Progenitor cell of endocrine pancreas (in vitro differentiated cells): ENCODE results near the gene BMPER. TPM values are rescaled to one million over a fixed set of nuclear protein-coding genes. Genes with fewer than 3 reads are reported as not detected.

Source experiments
- DNase-seq: peaks from one replicate; pipeline ENCODE4 v3.0.0; 2021; ENCODE audit warnings: low spot score; ENCODE audit not compliant: unreplicated experiment
- H3K27ac Mint-ChIP-seq: 2 replicates; pipeline ENCODE4 v1.8.0; 2021; ENCODE audit warnings: mild to moderate bottlenecking, moderate library complexity, mixed read lengths
- H3K27me3 Mint-ChIP-seq: 2 replicates; pipeline ENCODE4 v1.8.0; 2021; ENCODE audit warnings: mixed read lengths
- H3K36me3 Mint-ChIP-seq: 2 replicates; pipeline ENCODE4 v1.8.0; 2022; ENCODE audit warnings: mixed read lengths; ENCODE audit not compliant: insufficient read depth
- H3K4me1 Mint-ChIP-seq: 2 replicates; pipeline ENCODE4 v1.8.0; 2021; ENCODE audit warnings: low read depth, mixed read lengths
- H3K4me3 Mint-ChIP-seq: 2 replicates; pipeline ENCODE4 v1.8.0; 2021; ENCODE audit warnings: low read depth, mild to moderate bottlenecking, moderate library complexity, mixed read lengths
- H3K9me3 Mint-ChIP-seq: 2 replicates; pipeline ENCODE4 v1.8.0; 2021; ENCODE audit warnings: low read depth, mixed read lengths
- total RNA-seq: library from RNA; stranded (reverse); gene quantifications from 2 replicates; pipeline ENCODE4 v1.2.1, GENCODE V29; 2021
- TF ChIP-seq, protein P1 (sequence below): fragments of 200-600 bp; sonication (generic); IDR thresholded peaks from one replicate; pipeline ENCODE4 v1.5.0; 2021; ENCODE audit warnings: antibody characterized with exemption, mild to moderate bottlenecking; ENCODE audit not compliant: unreplicated experiment

BMPER gene
- total RNA-seq, 1 donor from 2014 or later = 0.36 TPM

DNA sequence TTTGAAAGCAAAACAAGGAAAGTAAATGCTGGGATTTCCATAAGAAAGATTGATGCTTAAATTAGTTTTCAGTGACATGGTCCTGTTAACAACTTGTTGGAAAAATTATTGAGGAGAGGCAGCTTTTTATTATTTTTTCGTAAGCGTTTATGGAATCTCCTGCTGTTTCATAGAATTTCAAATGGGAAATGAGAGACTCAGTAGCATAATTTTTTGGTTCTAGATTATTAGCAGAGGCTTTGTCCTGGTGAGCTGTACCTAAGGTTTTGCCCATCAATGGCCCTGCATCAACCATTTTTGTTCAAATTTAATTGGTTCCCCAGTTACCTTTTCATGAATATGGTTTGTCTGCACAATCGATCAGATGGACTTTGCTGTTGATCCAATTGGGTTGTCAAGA lies 205.7 kb downstream of the BMPER start:
- Mint-ChIP-seq H3K9me3 (peaks cover 3% of the 10 kb centered on the region), H3K27ac (no peak overlapping the region), H3K4me3 (no peak overlapping the region), H3K4me1 (peaks cover 4% of the 10 kb centered on the region), H3K27me3 (no peaks in the 10 kb centered on the region), H3K36me3 (no peaks in the 10 kb centered on the region)
- TF ChIP-seq, protein P1, sequence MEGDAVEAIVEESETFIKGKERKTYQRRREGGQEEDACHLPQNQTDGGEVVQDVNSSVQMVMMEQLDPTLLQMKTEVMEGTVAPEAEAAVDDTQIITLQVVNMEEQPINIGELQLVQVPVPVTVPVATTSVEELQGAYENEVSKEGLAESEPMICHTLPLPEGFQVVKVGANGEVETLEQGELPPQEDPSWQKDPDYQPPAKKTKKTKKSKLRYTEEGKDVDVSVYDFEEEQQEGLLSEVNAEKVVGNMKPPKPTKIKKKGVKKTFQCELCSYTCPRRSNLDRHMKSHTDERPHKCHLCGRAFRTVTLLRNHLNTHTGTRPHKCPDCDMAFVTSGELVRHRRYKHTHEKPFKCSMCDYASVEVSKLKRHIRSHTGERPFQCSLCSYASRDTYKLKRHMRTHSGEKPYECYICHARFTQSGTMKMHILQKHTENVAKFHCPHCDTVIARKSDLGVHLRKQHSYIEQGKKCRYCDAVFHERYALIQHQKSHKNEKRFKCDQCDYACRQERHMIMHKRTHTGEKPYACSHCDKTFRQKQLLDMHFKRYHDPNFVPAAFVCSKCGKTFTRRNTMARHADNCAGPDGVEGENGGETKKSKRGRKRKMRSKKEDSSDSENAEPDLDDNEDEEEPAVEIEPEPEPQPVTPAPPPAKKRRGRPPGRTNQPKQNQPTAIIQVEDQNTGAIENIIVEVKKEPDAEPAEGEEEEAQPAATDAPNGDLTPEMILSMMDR = no peak
- no peak for DNase-seq

DNA sequence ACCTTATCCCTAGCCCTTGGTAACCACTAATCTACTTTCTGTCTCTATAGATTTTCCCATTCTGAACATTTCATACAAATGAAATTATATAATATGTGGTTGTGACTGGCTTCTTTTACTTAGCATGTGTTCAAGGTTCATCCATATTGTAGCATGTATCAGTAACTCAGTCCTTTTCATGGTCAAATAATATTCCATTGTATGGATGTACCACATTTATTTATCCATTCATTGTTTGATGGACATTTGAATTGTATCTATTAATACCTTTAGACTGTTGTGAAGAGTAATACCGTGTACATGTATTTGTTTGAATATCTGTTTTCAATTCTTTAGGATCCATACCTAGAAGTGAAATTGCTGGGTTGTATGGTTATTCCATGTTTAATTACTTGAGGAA lies 210.2 kb downstream of the BMPER start:
- Mint-ChIP-seq H3K27ac (no peak overlapping the region), H3K4me3 (no peak overlapping the region), H3K36me3 (no peaks in the 10 kb centered on the region)

DNA sequence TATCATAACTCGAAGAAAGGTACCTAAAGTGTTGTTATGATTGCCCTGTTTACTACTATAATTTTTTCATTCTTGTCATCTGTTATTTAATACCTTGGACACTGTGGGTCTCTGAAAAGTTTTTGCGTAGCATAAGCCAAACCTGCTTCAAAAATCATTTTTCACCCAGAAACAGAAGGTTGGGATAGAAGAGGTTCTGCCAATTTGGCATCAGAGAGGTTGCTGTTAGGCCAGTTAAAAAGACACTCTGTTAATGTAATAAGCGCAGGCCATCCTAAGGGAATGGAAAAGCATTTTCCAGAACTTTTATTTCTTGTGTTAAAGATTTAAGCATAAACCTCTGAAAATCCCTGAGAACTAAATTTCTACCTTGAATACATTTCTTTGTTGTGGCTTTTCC lies 212.2 kb downstream of the BMPER start:
- TF ChIP-seq, protein P1 = no peak
- H3K9me3 Mint-ChIP-seq = peaks cover 5% of the 10 kb centered on the region
- H3K27me3 Mint-ChIP-seq = no peaks in the 10 kb centered on the region
- H3K4me3 Mint-ChIP-seq = no peak overlapping the region
- H3K36me3 Mint-ChIP-seq = no peaks in the 10 kb centered on the region
- H3K27ac Mint-ChIP-seq = no peak overlapping the region
- H3K4me1 Mint-ChIP-seq = no peaks in the 10 kb centered on the region
- DNase-seq = no peak

More for the DNA sequence above, 210.2 kb downstream of the BMPER start:
- H3K4me1 Mint-ChIP-seq = no peaks in the 10 kb centered on the region
- no peaks in the 10 kb centered on the region for H3K27me3 Mint-ChIP-seq
- TF ChIP-seq, protein P1 = no peak
- H3K9me3 Mint-ChIP-seq = peaks cover 5% of the 10 kb centered on the region
- DNase-seq = no peak

DNA sequence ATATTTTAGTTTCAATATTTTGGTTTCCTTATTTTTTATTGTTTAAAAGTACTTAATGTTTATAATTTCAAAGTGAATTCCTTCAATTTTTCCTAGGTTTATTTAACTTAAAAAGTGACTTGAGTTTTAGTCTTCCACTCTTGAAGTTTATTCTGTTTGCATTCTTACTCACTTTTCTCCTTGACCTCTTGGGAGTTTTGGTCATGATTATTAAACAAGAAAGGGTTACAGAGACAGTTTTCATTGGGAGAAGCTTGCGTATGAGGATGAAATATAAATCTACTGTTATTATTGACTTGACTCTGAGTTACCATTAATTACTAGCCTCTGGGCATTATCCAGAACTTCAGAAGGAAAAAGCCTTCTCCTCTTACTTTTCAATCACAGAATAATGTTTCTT lies 216.0 kb downstream of the BMPER start:
- Mint-ChIP-seq H3K4me3 (no peak overlapping the region), H3K27ac (no peak overlapping the region)

DNA sequence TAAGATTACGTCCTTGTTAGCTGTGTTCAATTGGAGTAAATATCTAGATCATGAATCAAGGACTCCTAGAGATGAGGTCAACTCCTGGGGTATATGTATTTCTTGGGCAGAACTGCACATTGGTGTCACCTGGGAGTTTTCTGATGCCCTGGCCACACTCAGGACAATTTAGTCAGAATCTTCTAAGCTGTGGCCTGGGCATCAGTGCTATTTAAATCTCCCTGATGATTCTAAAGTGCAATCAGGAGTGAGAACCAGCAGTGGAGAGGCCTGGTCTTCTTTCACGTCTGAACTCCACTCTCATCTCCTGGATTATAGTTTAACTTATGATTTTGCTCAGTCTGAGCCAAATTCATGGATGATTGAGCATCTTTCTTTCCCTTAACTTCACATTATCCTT lies 218.0 kb downstream of the BMPER start:
- no peaks in the 10 kb centered on the region for H3K27me3 Mint-ChIP-seq
- no peak overlapping the region for H3K4me3 Mint-ChIP-seq
- H3K4me1 Mint-ChIP-seq = no peaks in the 10 kb centered on the region
- H3K9me3 Mint-ChIP-seq = peaks cover 14% of the 10 kb centered on the region
- DNase-seq = no peak
- TF ChIP-seq, protein P1 = no peak
- H3K27ac Mint-ChIP-seq = no peak overlapping the region
- H3K36me3 Mint-ChIP-seq = no peaks in the 10 kb centered on the region

More for the DNA sequence above, 216.0 kb downstream of the BMPER start:
- no peaks in the 10 kb centered on the region for H3K27me3 Mint-ChIP-seq
- DNase-seq = no peak
- no peaks in the 10 kb centered on the region for H3K4me1 Mint-ChIP-seq
- H3K36me3 Mint-ChIP-seq = no peaks in the 10 kb centered on the region
- peaks cover 14% of the 10 kb centered on the region for H3K9me3 Mint-ChIP-seq
- TF ChIP-seq, protein P1 = no peak
